Ishikawa (cell line): ENCODE measurements around the gene INPP5B.

ENCODE experiments used
- EGR1 ChIP-seq: IDR thresholded peaks from 2 replicates; pipeline ENCODE4 v1.6.1; 2012
- EP300 ChIP-seq: IDR thresholded peaks from 2 replicates; pipeline ENCODE4 v1.6.1; 2012; ENCODE audit warnings: borderline replicate concordance
- FOXM1 ChIP-seq: IDR thresholded peaks from 2 replicates; pipeline ENCODE4 v1.6.1; 2012; ENCODE audit warnings: low read depth, borderline replicate concordance
- RAD21 ChIP-seq: IDR thresholded peaks from 2 replicates; pipeline ENCODE4 v1.6.1; 2012; ENCODE audit warnings: low read depth
- TF ChIP-seq, protein P1 (sequence below): IDR thresholded peaks from 2 replicates; pipeline ENCODE4 v1.6.1; 2012

DNA sequence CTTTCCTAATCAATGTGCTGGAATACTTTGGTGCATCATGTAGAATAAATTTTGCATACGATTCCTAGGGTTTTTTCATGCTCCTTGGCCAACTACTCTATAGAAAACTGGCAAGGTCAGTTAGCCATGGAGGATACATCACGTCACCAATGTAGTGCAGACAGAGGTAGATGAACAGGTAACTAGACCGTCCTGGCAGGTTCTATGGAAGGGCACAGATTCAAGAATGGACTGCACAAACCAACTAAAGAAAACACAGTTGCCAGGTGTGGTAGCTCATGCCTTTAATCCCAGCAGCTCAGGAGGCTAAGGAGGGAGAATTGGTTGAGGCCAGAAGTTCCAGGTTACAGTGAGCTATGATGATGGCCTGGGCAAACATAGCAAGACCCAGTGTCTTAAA, 97.4 kb downstream of the INPP5B start:
- no peak for TF ChIP-seq RAD21
- no peak for TF ChIP-seq FOXM1
- TF ChIP-seq EP300 = no peak
- TF ChIP-seq, protein P1, sequence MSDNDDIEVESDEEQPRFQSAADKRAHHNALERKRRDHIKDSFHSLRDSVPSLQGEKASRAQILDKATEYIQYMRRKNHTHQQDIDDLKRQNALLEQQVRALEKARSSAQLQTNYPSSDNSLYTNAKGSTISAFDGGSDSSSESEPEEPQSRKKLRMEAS = no peak
- TF ChIP-seq EGR1 = no peak
